ENCODE measurements around the gene PCP4.
"Not testable (repeated sequence)": the region's sequence is repeated elsewhere in the genome, so short reads cannot be mapped to it uniquely, and the experiment has no call there.

PCP4 gene

DNA sequence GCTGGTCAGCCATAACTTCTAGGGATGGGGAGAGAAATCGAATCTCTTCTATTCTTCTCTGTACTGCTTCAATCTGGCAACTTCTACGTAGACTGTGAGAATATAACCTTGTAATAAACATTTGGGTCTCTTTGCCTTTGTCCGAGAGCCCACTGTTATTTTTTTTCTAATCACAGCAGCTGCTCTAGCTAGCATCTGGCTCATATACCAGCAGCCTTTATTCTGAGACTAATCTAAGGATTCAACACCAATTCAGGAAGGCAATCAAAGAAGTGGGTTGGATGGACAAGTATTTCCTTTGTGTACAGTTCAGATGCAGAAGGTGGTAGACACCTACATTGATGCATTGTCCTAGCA, 15.6 kb downstream of the PCP4 start:
- Mint-ChIP-seq H3K4me1 (no peaks in the 10 kb centered on the region), H3K27ac (no peak overlapping the region), H3K9me3 (no peaks in the 10 kb centered on the region), H3K27me3 (no peaks in the 10 kb centered on the region), H3K4me3 (no peak overlapping the region), H3K36me3 (ENCODE audit: low read depth) (no peaks in the 10 kb centered on the region)
- DNase-seq: no peak
- no peak for ATAC-seq

GRCh38 chr21:39885119-39885848, 18.0 kb downstream of the PCP4 start:
- Mint-ChIP-seq H3K4me1 (no peaks in the 10 kb centered on the region), H3K27me3 (no peaks in the 10 kb centered on the region), H3K9me3 (no peaks in the 10 kb centered on the region), H3K36me3 (ENCODE audit: low read depth) (no peaks in the 10 kb centered on the region), H3K27ac (no peak overlapping the region), H3K4me3 (no peak overlapping the region)
- DNase-seq (no peak), ATAC-seq (no peak)

DNA sequence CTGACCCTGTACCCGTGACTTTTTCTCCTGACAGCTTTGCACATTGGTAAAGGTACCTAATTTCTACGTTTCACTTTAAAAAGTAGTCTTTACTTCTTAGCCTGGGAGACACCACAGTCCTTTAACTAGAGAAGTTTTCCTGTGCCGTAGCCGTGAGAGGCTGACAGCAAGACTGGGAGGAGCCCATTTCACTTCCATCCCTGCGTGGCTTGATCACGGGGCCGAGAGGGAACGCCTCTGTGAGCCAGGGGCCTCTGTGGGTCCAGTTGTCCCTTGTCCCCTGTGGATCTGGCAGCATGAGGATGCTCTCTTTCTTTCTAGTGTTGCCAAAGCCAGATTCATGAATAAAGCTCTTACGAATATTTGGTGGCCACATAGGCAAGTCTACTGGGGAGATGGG, 21.6 kb downstream of the PCP4 start:
- Mint-ChIP-seq H3K9me3 (peaks cover 2% of the 10 kb centered on the region), H3K4me3 (no peak overlapping the region), H3K27me3 (no peaks in the 10 kb centered on the region), H3K27ac (no peak overlapping the region), H3K36me3 (ENCODE audit: low read depth) (no peaks in the 10 kb centered on the region), H3K4me1 (no peaks in the 10 kb centered on the region)
- DNase-seq (no peak), ATAC-seq (no peak)

- peaks cover 4% of the 10 kb centered on the region for H3K27me3 Mint-ChIP-seq
- peaks cover 4% of the 10 kb centered on the region for H3K9me3 Mint-ChIP-seq
- DNase-seq: no peak
- no peak overlapping the region for H3K27ac Mint-ChIP-seq
- no peak for ATAC-seq
- H3K36me3 Mint-ChIP-seq (ENCODE audit: low read depth): no peaks in the 10 kb centered on the region
- no peak overlapping the region for H3K4me3 Mint-ChIP-seq
- no peaks in the 10 kb centered on the region for H3K4me1 Mint-ChIP-seq
Measured at GRCh38 chr21:39891111-39891510, 23.9 kb downstream of the PCP4 start.

GRCh38 chr21:39891863-39892262, 24.6 kb downstream of the PCP4 start:
- H3K9me3 Mint-ChIP-seq; H3K4me1 Mint-ChIP-seq; H3K4me3 Mint-ChIP-seq; H3K27ac Mint-ChIP-seq; DNase-seq; H3K27me3 Mint-ChIP-seq; ATAC-seq; H3K36me3 Mint-ChIP-seq (ENCODE audit: low read depth): not testable (repeated sequence)

GRCh38 chr21:39900491-39900890, 33.3 kb downstream of the PCP4 start:
- Mint-ChIP-seq H3K27me3 (no peaks in the 10 kb centered on the region), H3K9me3 (no peaks in the 10 kb centered on the region), H3K36me3 (ENCODE audit: low read depth) (no peaks in the 10 kb centered on the region), H3K27ac (no peak overlapping the region), H3K4me3 (no peak overlapping the region), H3K4me1 (no peaks in the 10 kb centered on the region)
- no peak for ATAC-seq
- DNase-seq: no peak

DNA sequence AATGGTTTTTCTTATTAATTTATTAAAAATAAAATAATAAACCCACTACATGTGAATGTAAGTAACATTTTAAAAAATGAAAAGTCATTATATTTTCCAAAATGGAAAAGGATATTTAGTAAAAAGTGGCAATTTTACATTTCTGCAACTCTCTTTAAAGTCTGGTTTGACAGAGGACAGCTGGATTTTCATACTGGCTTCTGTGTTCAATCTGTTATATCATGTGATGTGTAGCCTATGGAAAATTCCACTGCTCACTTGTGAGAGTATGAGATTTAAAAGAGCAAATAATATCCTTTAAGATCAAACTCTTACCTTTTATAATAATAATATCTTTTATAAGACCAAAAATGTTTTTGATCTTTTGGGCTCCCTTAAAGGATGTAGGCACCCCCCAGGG, 33.7 kb downstream of the PCP4 start:
- Mint-ChIP-seq H3K4me3 (no peak overlapping the region), H3K36me3 (ENCODE audit: low read depth) (no peaks in the 10 kb centered on the region), H3K27me3 (no peaks in the 10 kb centered on the region), H3K9me3 (no peaks in the 10 kb centered on the region), H3K27ac (no peak overlapping the region), H3K4me1 (no peaks in the 10 kb centered on the region)
- DNase-seq (no peak), ATAC-seq (no peak)

GRCh38 chr21:39902986-39903385, 35.7 kb downstream of the PCP4 start:
- Mint-ChIP-seq H3K4me1 (no peaks in the 10 kb centered on the region), H3K27me3 (no peaks in the 10 kb centered on the region), H3K4me3 (no peak overlapping the region), H3K27ac (no peak overlapping the region), H3K9me3 (no peaks in the 10 kb centered on the region), H3K36me3 (ENCODE audit: low read depth) (no peaks in the 10 kb centered on the region)
- ATAC-seq (no peak), DNase-seq (no peak)

- Mint-ChIP-seq H3K36me3 (ENCODE audit: low read depth) (no peaks in the 10 kb centered on the region), H3K27ac (no peak overlapping the region), H3K9me3 (no peaks in the 10 kb centered on the region), H3K27me3 (no peaks in the 10 kb centered on the region), H3K4me3 (no peak overlapping the region), H3K4me1 (no peaks in the 10 kb centered on the region)
- no peak for DNase-seq
- ATAC-seq: no peak
Measured at GRCh38 chr21:39904457-39904856, 37.2 kb downstream of the PCP4 start.

DNA sequence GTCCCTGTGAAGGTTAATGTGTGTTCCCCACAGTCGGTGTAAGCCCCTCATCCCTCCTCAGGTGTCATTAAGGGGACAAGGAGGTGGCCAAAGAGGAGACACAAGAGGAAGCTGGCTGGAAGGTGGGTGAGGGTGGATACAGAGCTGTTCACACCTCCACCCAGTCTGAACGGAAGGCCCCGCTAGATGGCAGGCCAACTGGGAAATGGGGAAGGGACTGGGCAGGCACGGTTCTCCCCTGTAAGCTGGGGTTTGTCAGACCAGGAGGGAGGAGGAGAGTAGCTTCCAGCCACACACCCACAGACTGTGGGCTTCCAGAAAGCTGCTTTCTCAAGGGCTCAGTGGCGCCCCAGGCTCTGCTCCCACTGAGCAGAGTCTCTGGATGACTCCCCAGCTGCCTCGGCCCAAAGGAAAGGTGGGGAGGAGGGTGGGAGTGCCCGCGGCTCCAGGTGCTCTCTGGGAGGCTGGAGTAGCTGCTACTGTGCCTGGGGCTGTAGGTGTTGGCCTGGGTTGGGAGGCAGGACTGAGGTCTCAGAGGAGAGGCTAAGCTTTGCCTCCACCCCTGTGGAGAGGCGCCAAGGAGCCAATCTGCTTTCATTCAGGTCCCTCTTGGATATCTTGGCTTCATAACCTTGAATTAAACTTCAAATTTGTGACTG, 41.2 kb downstream of the PCP4 start:
- DNase-seq (no peak), ATAC-seq (no peak)
- no peak overlapping the region for H3K4me3 Mint-ChIP-seq
- H3K27ac Mint-ChIP-seq: no peak overlapping the region
- no peaks in the 10 kb centered on the region for H3K4me1 Mint-ChIP-seq
- no peaks in the 10 kb centered on the region for H3K36me3 Mint-ChIP-seq (ENCODE audit: low read depth)
- H3K27me3 Mint-ChIP-seq: no peaks in the 10 kb centered on the region
- no peaks in the 10 kb centered on the region for H3K9me3 Mint-ChIP-seq

GRCh38 chr21:39911286-39912199, 44.3 kb downstream of the PCP4 start:
- ATAC-seq (no peak), DNase-seq (no peak)
- Mint-ChIP-seq H3K9me3 (no peaks in the 10 kb centered on the region), H3K27me3 (no peaks in the 10 kb centered on the region), H3K36me3 (ENCODE audit: low read depth) (no peaks in the 10 kb centered on the region), H3K4me3 (no peak overlapping the region), H3K27ac (no peak overlapping the region), H3K4me1 (no peaks in the 10 kb centered on the region)

- Mint-ChIP-seq H3K4me3 (no peak overlapping the region), H3K9me3 (no peaks in the 10 kb centered on the region), H3K27ac (no peak overlapping the region), H3K4me1 (no peaks in the 10 kb centered on the region), H3K27me3 (no peaks in the 10 kb centered on the region), H3K36me3 (ENCODE audit: low read depth) (no peaks in the 10 kb centered on the region)
- DNase-seq (no peak), ATAC-seq (no peak)
Measured at GRCh38 chr21:39913706-39914305, 46.6 kb downstream of the PCP4 start.

GRCh38 chr21:39915881-39916280, 48.6 kb downstream of the PCP4 start:
- H3K36me3 Mint-ChIP-seq (ENCODE audit: low read depth): no peaks in the 10 kb centered on the region
- no peaks in the 10 kb centered on the region for H3K4me1 Mint-ChIP-seq
- DNase-seq: no peak

DNA sequence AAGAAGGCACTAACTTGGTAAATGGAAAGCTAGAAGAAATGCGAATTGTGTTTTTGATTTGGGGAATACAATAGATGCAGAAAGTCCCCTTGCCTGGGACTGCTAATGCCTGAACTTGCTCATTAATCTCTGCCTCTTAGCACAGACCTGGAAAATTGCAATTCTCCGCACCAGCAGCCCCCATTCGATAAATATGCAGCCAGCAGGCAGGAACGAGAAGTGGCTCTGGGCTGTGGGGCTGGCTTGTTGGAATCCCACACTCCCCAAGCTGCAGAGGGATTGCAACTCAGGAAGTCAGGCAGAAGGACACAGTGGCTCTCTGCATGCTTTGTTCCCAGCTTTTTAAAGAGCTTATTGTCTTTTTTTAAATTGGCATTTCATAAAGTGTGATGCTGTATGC, 51.3 kb downstream of the PCP4 start:
- Mint-ChIP-seq H3K9me3 (no peaks in the 10 kb centered on the region), H3K36me3 (ENCODE audit: low read depth) (no peaks in the 10 kb centered on the region), H3K4me1 (no peaks in the 10 kb centered on the region), H3K27ac (no peak overlapping the region), H3K27me3 (no peaks in the 10 kb centered on the region), H3K4me3 (no peak overlapping the region)
- no peak for ATAC-seq
- no peak for DNase-seq

More at GRCh38 chr21:39915881-39916280, 48.6 kb downstream of the PCP4 start:
- H3K27ac Mint-ChIP-seq: no peak overlapping the region
- ATAC-seq: no peak
- no peak overlapping the region for H3K4me3 Mint-ChIP-seq
- H3K27me3 Mint-ChIP-seq: no peaks in the 10 kb centered on the region
- no peaks in the 10 kb centered on the region for H3K9me3 Mint-ChIP-seq

Measured in activated naive CD8-positive, alpha-beta T cell treated with anti-CD3 and anti-CD28 coated beads, Interleukin-2, amount 50 U/mL, for 24 hours (primary cell).